Measurements from ENCODE around the gene AIRE. TPM values are rescaled to one million over a fixed set of nuclear protein-coding genes. Genes with fewer than 3 reads are reported as not detected.
"Not testable (repeated sequence)": the region's sequence is repeated elsewhere in the genome, so short reads cannot be mapped to it uniquely, and the experiment has no call there.

AIRE gene
- polyA plus RNA-seq, 2 donors = 0.01 to 0.06 TPM

DNA sequence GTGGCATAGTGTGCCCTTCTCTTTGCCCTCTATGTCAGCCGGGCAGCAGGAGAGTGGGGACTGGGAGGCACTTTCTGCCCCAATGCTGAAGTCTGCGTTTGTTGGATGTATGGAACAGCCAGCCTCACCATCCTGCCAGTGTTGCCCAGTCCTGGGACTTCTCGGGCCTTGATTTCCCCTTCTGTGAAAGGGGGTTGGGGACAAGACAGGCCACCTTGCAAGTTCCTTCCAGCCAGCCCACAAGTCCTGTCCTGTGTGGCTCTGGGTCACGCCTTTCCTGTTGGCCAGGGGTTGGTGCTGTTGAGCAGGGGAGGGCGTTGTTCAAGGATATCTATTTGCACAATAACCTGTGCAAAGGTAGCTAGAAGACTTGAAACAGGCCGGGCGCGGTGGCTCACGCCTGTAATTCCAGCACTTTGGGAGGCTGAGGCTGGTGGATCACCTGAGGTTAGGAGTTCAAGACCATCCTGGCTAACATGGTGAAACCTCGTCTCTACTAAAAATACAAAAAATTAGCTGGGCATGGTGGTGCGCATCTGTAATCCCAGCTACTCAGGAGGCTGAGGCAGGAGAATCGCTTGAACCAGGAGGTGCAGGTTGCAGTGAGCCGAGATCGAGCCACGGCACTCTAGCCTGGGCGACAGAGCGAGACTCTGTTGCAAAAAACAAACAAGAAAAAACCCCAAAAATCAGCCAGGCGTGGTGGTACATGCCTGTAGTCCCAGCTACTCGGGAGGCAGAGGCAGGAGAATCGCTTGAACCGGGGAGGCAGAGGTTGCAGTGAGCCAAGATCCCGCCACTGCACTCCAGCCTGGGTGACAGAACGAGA, 17.1 kb downstream of the AIRE start:
- H3K4me3 ChIP-seq (ENCODE audit: low read depth in 1 of 2, low read length in 2 of 2); H3K27me3 ChIP-seq (ENCODE audit: control insufficient read depth in 1 of 2, insufficient read depth in 2 of 2, low read length in 2 of 2); H3K9me3 ChIP-seq (ENCODE audit: control insufficient read depth in 2 of 2, insufficient read depth in 1 of 2, low read depth in 1 of 2, low read length in 1 of 2): not testable (repeated sequence)
- Histone ChIP-seq H3K36me3 (ENCODE audit: control insufficient read depth in 2 of 2, insufficient read depth in 2 of 2, low read length in 1 of 2) (peaks cover 0 to 23% of the 10 kb centered on the region in 2 donors), H3K4me1 (ENCODE audit: control insufficient read depth in 2 of 2, insufficient read depth in 2 of 2, low read length in 1 of 2) (peaks cover 7 to 31% of the 10 kb centered on the region in 2 donors), H3K27ac (ENCODE audit: low read depth in 2 of 2, low read length in 1 of 2) (peak overlapping the region in 1 of 2 donors; percentile 43)
- WGBS, 2 donors = 69 to 74% methylated on average over 22 to 23 of the region's 23 CpGs

DNA sequence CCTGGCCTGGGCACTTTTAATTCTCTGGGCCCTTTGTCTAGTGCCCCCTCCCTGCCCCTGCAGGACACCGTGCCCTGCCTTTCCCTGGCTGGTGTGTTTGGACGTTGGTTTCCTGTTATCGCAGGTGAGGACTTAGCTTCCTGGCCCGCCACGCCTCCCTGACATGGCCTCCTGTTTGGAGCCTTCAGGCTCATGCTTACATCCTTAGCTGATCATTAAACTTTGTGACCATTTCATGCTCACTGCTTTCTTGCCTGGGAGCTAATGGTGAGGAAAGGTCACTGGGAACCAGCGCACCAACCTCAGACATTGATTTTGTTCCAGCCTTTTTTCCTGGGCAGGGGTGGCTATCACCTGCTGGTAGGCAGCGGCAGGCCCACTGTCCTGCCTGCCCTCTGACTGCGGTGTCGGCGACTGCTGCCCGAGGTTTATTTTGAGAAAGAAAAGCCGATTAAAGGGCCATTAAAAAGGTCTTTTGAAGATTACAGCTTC, 17.9 kb downstream of the AIRE start:
- no peak overlapping the region for H3K4me3 ChIP-seq (ENCODE audit: low read depth in 1 of 2, low read length in 2 of 2)
- peaks cover 0 to 23% of the 10 kb centered on the region in 2 donors for H3K36me3 ChIP-seq (ENCODE audit: control insufficient read depth in 2 of 2, insufficient read depth in 2 of 2, low read length in 1 of 2)
- no peaks in the 10 kb centered on the region for H3K9me3 ChIP-seq (ENCODE audit: control insufficient read depth in 2 of 2, insufficient read depth in 1 of 2, low read depth in 1 of 2, low read length in 1 of 2)
- no peaks in the 10 kb centered on the region for H3K27me3 ChIP-seq (ENCODE audit: control insufficient read depth in 1 of 2, insufficient read depth in 2 of 2, low read length in 2 of 2)
- no peak overlapping the region for H3K27ac ChIP-seq (ENCODE audit: low read depth in 2 of 2, low read length in 1 of 2)
- H3K4me1 ChIP-seq (ENCODE audit: control insufficient read depth in 2 of 2, insufficient read depth in 2 of 2, low read length in 1 of 2) = peaks cover 7 to 31% of the 10 kb centered on the region in 2 donors
- WGBS, 2 donors = 62 to 77% methylated on average over 12 of the region's 12 CpGs

DNA sequence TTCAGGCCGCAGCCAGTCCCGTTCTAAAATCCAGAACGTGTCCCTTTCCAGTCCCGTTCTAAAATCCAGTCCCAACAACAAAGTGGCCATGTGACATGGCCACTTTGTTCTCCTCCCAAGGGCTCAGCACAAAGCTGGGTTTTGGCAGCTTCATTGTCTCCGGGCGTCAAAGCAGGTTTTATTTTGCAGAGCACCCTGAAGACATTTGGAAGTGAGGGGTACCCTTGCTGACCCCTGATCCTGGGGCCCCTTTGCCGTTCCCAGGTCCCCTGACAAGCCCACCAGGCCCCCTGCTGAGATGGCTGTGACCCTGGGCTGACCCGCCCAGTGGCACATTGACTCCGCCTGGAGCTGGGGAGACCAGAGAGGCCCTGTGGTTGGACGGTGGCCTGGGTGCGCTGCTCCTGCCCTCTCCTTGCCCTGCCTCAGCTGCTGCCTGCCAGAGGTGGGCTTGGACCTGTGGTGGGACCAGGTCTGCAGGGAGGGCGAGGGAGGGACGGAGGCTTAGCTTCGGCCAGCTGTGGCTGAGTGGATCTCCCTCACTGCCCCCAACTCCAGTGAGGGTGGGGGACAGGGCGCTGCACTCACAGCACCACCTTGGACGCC, 18.4 kb downstream of the AIRE start:
- peaks cover 7 to 31% of the 10 kb centered on the region in 2 donors for H3K4me1 ChIP-seq (ENCODE audit: control insufficient read depth in 2 of 2, insufficient read depth in 2 of 2, low read length in 1 of 2)
- no peaks in the 10 kb centered on the region for H3K9me3 ChIP-seq (ENCODE audit: control insufficient read depth in 2 of 2, insufficient read depth in 1 of 2, low read depth in 1 of 2, low read length in 1 of 2)
- 66 to 74% methylated on average over 16 of the region's 16 CpGs for WGBS, 2 donors
- no peak overlapping the region for H3K4me3 ChIP-seq (ENCODE audit: low read depth in 1 of 2, low read length in 2 of 2)
- H3K36me3 ChIP-seq (ENCODE audit: control insufficient read depth in 2 of 2, insufficient read depth in 2 of 2, low read length in 1 of 2) = peaks cover 0 to 23% of the 10 kb centered on the region in 2 donors
- no peaks in the 10 kb centered on the region for H3K27me3 ChIP-seq (ENCODE audit: control insufficient read depth in 1 of 2, insufficient read depth in 2 of 2, low read length in 2 of 2)
- no peak overlapping the region for H3K27ac ChIP-seq (ENCODE audit: low read depth in 2 of 2, low read length in 1 of 2)

DNA sequence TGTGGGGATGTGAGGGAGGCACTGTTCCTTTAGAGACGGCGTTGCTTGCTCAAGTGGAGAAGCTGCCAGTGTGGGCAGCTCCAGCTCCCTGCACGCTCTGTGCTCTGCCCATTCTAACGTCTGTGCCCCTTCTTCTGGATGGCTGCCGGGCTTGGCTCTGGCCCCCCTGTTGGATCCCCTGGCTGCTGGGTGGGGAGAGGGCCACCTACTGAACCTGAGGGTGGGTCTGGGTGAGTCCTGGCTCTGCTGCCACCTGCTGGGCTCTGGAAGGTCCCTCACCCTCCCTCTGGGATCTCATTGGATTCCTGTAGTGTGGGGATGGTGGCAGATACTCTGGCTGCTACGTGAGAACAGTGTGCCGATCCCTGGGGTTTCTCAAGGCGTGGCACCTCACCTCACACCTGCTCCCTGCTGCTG, 19.2 kb downstream of the AIRE start:
- no peak overlapping the region for H3K27ac ChIP-seq (ENCODE audit: low read depth in 2 of 2, low read length in 1 of 2)

DNA sequence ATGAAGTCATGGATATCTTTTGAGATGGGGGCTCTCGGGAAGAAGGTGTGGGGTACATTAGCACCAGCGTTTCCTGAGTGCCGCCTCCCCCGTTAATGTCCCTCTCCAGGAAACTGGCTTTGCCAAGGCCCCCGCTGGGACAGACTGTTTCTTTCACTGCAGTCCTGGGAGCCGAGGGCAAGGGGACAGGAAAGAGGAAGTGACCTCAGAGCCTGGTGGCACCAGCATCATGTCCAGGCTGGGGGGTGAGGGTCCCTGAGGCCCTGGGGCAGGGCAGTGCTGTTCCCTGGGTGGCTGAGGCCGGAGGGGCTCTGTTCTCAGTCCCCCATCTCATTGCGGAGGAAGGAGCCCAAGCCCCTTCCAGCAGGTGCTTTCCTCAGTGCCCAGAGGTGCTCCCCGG, 20.0 kb downstream of the AIRE start:
- Histone ChIP-seq H3K27ac (ENCODE audit: low read depth in 2 of 2, low read length in 1 of 2) (no peak overlapping the region), H3K36me3 (ENCODE audit: control insufficient read depth in 2 of 2, insufficient read depth in 2 of 2, low read length in 1 of 2) (peaks cover 0 to 33% of the 10 kb centered on the region in 2 donors), H3K4me3 (ENCODE audit: low read depth in 1 of 2, low read length in 2 of 2) (no peak overlapping the region), H3K27me3 (ENCODE audit: control insufficient read depth in 1 of 2, insufficient read depth in 2 of 2, low read length in 2 of 2) (no peaks in the 10 kb centered on the region), H3K4me1 (ENCODE audit: control insufficient read depth in 2 of 2, insufficient read depth in 2 of 2, low read length in 1 of 2) (peaks cover 7 to 30% of the 10 kb centered on the region in 2 donors), H3K9me3 (ENCODE audit: control insufficient read depth in 2 of 2, insufficient read depth in 1 of 2, low read depth in 1 of 2, low read length in 1 of 2) (no peaks in the 10 kb centered on the region)
- WGBS, 2 donors = 84% methylated on average over 9 of the region's 9 CpGs

More for the DNA sequence above, 19.2 kb downstream of the AIRE start:
- WGBS, 2 donors = 50 to 52% methylated on average over 8 of the region's 8 CpGs
- H3K4me3 ChIP-seq (ENCODE audit: low read depth in 1 of 2, low read length in 2 of 2) = no peak overlapping the region
- peaks cover 0 to 27% of the 10 kb centered on the region in 2 donors for H3K36me3 ChIP-seq (ENCODE audit: control insufficient read depth in 2 of 2, insufficient read depth in 2 of 2, low read length in 1 of 2)
- H3K9me3 ChIP-seq (ENCODE audit: control insufficient read depth in 2 of 2, insufficient read depth in 1 of 2, low read depth in 1 of 2, low read length in 1 of 2) = no peaks in the 10 kb centered on the region
- peaks cover 7 to 31% of the 10 kb centered on the region in 2 donors for H3K4me1 ChIP-seq (ENCODE audit: control insufficient read depth in 2 of 2, insufficient read depth in 2 of 2, low read length in 1 of 2)
- no peaks in the 10 kb centered on the region for H3K27me3 ChIP-seq (ENCODE audit: control insufficient read depth in 1 of 2, insufficient read depth in 2 of 2, low read length in 2 of 2)

DNA sequence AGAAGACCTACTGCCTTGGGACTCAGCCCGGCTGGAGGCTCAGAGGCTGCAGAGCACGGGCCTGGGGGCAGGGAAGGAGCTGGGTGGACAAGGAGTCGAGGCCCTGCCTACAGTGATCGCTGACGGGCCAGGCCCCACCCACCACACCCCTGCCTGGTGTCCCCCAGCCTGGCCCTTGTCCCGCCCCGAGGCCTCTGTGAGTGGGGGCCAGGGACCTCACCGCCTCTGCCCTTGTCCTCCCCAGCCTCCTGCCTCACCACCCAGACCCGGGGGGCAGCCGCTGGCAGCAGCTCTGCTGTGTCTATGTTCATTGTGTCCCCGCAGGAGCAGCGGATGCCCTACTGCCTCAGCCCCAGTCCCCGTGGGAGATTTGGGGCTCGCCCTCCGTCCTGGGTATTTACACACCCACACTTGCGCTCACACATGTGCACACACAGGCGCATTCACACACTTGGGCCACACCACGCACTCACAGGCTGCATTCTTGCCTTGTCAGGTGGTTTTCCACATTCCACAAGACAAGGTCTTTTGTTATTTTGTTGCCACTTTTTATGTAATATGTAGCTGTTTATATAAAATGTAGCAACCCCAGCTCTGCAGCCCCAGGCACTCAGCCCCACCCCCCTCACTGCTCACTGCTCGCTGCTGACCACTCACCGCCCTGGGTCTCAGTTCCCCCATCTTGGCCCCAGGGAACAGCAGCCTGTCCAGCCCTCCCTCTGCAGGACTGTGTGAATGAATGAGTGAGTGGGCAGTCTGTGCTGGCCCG, 21.4 kb downstream of the AIRE start:
- H3K4me3 ChIP-seq (ENCODE audit: low read depth in 1 of 2, low read length in 2 of 2) = no peak overlapping the region
- no peaks in the 10 kb centered on the region for H3K27me3 ChIP-seq (ENCODE audit: control insufficient read depth in 1 of 2, insufficient read depth in 2 of 2, low read length in 2 of 2)
- 79 to 80% methylated on average over 17 to 21 of the region's 21 CpGs for WGBS, 2 donors
- H3K4me1 ChIP-seq (ENCODE audit: control insufficient read depth in 2 of 2, insufficient read depth in 2 of 2, low read length in 1 of 2) = peaks cover 0 to 16% of the 10 kb centered on the region in 2 donors
- H3K9me3 ChIP-seq (ENCODE audit: control insufficient read depth in 2 of 2, insufficient read depth in 1 of 2, low read depth in 1 of 2, low read length in 1 of 2) = no peaks in the 10 kb centered on the region
- peaks cover 5 to 44% of the 10 kb centered on the region in 2 donors for H3K36me3 ChIP-seq (ENCODE audit: control insufficient read depth in 2 of 2, insufficient read depth in 2 of 2, low read length in 1 of 2)
- no peak overlapping the region for H3K27ac ChIP-seq (ENCODE audit: low read depth in 2 of 2, low read length in 1 of 2)

DNA sequence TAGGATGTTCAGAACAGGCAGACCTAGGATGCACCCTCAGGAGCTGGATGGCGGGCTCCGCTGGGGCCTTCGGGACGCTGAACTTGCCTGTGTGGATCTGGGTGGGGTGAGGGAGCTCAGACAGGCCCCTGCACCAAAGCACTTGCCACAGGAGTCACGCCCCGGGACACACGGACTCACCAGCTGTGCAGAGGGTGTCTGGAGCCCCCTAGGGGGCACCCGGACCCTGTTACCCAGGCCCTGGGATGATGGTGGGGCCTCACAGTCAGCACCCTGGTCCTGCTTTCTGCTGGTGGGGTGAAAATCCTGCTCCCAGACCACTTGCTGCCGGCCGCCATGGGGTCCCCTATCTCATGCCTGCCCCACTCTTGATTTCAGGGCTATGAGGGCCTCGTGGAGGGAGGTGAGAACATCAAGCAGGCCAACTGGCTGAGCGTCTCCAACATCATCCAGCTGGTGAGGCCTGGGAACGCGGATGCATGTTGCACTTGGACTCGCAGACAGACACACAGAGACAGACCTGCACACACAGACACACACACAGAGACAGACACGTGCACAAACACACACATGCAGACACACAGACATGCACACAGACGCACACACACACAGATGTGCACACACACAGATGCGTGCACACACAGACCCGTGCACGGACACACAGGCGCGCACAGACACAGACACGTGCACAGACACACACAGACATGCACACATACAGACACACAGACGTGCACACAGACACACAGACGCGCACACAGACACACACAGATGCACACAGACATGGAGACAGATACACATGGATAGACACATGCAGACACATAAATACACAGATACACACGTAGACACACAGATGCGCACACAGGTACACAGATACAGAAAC, 25.2 kb downstream of the AIRE start:
- H3K4me1 ChIP-seq (ENCODE audit: control insufficient read depth in 2 of 2, insufficient read depth in 2 of 2, low read length in 1 of 2) = no peaks in the 10 kb centered on the region
- H3K27ac ChIP-seq (ENCODE audit: low read depth in 2 of 2, low read length in 1 of 2) = no peak overlapping the region
- 91 to 93% methylated on average over 28 of the region's 28 CpGs for WGBS, 2 donors
- no peaks in the 10 kb centered on the region for H3K27me3 ChIP-seq (ENCODE audit: control insufficient read depth in 1 of 2, insufficient read depth in 2 of 2, low read length in 2 of 2)
- H3K36me3 ChIP-seq (ENCODE audit: control insufficient read depth in 2 of 2, insufficient read depth in 2 of 2, low read length in 1 of 2) = peaks cover 9 to 64% of the 10 kb centered on the region in 2 donors
- H3K4me3 ChIP-seq (ENCODE audit: low read depth in 1 of 2, low read length in 2 of 2) = no peak overlapping the region
- H3K9me3 ChIP-seq (ENCODE audit: control insufficient read depth in 2 of 2, insufficient read depth in 1 of 2, low read depth in 1 of 2, low read length in 1 of 2) = no peaks in the 10 kb centered on the region

DNA sequence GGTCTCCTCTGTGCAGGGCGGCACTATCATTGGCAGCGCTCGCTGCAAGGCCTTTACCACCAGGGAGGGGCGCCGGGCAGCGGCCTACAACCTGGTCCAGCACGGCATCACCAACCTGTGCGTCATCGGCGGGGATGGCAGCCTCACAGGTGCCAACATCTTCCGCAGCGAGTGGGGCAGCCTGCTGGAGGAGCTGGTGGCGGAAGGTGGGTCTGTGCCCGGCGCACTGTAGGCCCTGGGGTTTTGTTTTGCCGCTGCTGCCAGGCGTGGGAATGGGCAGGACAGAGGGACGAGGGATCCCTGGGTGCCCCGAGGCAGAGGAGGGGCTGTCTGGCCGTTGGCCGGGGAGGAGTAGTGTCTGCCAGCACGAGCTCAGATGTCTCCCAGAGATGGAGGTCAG, 26.4 kb downstream of the AIRE start:
- Histone ChIP-seq H3K27ac (ENCODE audit: low read depth in 2 of 2, low read length in 1 of 2) (no peak overlapping the region), H3K27me3 (ENCODE audit: control insufficient read depth in 1 of 2, insufficient read depth in 2 of 2, low read length in 2 of 2) (no peaks in the 10 kb centered on the region), H3K4me3 (ENCODE audit: low read depth in 1 of 2, low read length in 2 of 2) (no peak overlapping the region), H3K4me1 (ENCODE audit: control insufficient read depth in 2 of 2, insufficient read depth in 2 of 2, low read length in 1 of 2) (no peaks in the 10 kb centered on the region), H3K36me3 (ENCODE audit: control insufficient read depth in 2 of 2, insufficient read depth in 2 of 2, low read length in 1 of 2) (peaks cover 13 to 68% of the 10 kb centered on the region in 2 donors), H3K9me3 (ENCODE audit: control insufficient read depth in 2 of 2, insufficient read depth in 1 of 2, low read depth in 1 of 2, low read length in 1 of 2) (no peaks in the 10 kb centered on the region)
- WGBS, 2 donors = 74 to 90% methylated on average over 22 of the region's 22 CpGs
